Islet of Langerhans (tissue), 1 donor: ENCODE measurements around the gene NDUFB10.
"Not testable (repeated sequence)": the region's sequence is repeated elsewhere in the genome, so short reads cannot be mapped to it uniquely, and the experiment has no call there.

ENCODE experiments used
- FAIRE-seq: peaks from one replicate; lab custom pipeline; 2011; peaks lifted over from hg19 to GRCh38; lab: Jason Lieb, UNC

The NDUFB10 gene

DNA sequence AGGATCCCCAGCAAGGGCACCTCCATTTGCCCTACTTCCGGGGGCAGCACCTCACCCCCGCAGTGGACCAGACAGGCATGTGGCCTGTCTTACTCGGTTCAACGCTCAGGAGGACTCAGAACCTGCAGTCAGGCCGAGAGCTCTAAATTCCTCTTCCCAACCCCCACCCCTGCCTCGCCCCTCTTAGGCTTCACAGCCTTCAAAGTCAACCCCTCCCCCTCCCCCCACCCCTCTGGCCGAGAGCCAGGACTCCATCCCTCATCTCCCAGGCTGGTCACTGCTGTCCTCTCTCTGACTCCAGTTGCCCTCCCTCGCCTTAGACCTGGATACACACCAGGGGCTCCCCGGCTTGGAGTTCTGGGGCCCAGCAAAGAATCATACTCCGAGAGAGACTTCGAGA, 33.1 kb upstream of the NDUFB10 start:
- FAIRE-seq = no peak

DNA sequence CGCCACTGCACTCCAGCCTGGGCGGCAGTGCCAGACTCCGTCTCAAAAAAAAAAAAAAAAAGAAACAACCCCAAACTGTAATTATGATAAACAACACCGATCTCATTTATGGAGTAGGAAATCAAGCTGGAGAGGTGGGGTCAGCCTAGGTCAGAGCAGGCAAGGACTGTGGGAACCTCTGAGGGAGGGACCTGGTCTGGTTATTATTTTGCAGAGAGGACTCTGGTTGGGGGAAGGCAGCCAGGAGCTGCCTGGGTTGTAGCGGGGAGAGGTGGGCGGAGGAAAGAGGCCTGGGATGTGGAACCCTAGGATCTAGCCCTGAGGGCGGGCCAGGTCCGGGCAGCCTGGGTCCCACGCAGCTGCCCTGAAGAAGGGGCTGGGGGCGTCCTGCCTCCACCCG, 30.2 kb upstream of the NDUFB10 start:
- no peak for FAIRE-seq

DNA sequence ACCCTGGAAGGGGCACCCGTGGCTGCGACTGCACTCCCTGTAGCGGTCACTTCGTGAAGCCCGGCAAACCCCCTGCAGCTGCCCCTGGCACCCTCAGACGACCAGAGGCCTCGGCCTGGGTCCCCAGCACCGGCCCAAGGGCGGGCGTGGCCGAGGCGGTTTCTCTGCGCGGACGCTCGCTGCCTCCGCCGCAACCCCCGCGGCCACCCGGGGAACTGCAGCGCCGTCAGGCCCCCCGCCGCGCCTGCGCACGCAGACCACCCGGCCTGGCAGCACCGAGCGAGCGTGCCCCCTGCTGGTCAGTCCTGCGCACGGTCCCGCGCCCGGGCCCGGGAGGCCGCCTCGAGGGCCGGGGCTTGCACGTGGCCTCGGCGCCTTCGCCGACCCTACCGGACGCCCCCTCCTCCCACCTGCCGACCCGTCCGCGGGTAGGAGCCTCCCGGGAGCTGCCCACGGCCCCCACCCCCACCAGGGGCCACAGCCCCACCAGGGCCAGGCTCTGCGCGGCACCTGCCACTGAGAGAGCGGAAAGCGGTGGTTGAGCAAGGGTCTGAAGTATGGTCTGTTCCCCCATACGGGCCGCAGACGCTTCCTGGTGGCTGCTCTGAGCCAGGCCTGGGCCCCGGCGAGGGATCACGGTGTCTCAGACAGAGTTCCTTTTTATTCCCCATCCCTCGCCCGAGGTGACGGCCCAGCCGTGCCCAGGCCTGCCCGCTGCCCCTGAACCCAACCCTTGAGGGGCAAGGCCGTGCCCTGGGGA, 29.6 kb upstream of the NDUFB10 start:
- no peak for FAIRE-seq

DNA sequence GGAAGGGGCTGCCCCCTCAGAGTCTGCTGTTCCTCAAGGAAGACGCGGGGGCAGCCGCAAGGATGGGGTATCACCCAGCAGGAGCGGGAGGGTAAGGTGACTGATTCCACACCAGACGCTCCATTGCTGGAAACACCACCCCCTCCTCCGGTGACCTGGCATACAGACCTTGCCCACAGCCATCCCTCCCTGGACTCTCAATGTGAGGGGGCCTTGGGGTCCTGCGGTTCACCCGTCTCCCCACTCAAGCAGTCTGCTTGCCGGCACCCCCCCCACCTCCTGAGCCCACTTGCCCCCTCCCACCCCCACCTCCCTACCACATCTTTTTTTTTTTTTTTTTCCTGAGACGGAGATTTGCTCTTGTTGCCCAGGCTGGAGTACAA, 29.0 kb upstream of the NDUFB10 start:
- FAIRE-seq = no peak

DNA sequence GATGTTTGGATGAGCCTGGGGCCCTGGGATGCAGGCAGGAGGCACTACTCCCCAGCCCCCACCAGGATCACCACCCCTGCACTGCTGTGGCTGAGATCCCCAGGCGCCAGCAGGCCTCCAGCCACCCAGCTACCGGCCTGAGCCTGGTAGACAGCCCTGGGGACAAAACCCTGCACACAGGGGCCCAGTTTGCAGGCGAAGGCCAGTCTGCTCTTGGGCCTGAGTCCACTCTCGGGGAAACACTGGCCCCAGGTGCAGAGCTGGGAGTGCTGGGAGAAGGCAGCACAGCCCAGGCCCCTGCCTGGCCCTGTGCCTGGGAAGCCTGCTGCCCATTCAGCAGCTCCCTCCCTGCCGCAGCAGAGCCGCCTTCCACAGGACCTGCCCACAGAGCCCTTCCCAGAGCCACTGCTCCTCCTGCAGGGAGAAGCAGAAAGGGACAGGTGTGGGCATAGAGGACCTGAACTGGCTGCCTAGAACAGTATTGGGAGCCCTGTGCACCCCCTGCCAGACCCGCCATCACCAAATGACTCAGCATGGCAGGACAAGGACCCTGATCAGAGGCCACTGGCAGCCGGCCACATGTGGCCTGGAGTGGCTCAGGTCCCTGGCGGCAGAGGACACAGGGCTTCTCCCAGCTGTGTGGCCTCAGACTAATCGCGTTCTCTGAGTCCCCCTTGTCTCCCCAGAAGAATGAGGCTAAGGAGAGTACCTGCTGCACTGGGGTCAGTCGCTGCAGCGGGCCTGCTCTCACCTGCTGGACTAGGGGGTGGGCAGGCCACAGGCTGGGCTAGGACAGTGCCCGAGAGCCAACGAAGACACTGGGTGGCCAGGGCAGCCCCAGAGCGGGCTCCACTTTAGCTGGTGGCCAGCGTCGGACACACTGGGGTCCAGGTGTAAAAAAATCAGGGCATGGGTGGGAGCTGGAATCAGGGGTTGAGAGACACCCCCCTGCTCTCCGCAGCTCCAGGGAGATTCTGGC, 27.0 kb upstream of the NDUFB10 start:
- no peak for FAIRE-seq

DNA sequence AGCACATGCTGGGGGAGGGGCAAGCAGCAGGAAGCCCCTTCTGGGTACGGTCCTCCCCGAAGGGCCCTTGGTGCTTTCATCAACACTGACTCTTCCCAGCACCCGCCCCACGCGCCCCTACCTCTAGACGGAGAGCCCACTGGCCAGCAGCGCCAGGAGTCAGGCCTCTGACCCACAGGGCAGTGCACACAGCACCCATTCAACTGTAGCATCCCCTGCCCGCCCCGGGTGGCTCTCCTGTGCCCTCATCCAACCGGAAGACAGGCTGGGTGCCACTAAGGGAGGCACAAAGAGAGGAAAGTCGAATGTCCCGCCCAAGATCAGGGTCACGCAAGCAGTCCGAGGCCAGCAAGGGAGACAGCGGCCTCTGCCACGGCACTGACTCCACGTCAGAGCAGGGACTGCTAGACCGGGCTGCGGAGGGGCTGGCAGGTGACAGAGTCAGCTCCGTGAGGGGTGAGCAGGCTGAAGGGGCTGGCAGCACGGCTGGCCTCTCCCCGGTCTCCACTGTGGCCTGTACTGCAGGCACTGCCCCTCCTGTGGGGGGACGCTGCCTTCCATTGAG, 26.2 kb upstream of the NDUFB10 start:
- no peak for FAIRE-seq

DNA sequence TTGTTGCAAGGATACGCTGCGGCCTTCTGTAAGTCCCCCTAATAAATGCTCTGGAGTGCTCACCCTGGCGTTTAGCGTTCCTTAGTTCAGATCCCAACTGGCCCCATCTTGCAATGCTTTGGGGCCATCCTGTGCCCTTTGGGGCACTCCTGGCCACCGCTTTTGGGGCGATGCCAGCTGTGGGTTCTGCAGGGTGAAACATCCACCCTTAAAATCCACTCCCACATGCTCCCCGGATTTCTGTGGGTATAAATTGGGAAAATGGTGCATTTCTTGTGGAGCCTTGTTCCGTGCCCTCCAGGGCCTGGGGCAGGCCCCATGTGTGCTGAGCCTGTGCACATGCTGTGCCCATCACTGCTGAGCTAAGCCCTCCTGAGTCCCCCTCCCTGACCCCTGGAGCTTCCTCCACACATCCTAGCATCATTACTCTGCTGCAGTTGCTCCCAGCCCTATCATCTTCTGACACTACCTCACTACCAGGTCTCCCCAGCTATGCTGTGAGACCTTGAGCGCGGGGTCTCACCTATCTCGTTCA, 22.3 kb upstream of the NDUFB10 start:
- FAIRE-seq = no peak

DNA sequence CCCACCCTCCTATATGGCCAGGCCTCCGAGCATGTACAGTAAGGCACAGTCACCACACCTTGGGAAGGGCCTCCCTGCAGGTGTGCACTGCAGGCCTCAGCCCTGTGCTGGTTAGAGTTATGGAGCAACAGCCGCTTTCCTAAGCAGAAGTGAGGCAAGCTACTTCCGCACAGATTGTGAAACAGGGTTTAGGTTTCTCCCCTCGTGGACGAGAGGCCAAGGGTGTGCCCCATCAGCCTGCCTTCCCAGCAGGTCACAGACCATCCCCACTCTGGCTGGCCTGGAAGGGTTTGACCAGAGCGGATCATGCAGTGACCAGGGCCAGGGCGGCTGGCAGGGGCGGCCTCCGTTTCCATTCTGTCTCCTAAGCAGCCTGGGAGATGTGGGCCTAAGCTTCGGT, 21.0 kb upstream of the NDUFB10 start:
- no peak for FAIRE-seq

DNA sequence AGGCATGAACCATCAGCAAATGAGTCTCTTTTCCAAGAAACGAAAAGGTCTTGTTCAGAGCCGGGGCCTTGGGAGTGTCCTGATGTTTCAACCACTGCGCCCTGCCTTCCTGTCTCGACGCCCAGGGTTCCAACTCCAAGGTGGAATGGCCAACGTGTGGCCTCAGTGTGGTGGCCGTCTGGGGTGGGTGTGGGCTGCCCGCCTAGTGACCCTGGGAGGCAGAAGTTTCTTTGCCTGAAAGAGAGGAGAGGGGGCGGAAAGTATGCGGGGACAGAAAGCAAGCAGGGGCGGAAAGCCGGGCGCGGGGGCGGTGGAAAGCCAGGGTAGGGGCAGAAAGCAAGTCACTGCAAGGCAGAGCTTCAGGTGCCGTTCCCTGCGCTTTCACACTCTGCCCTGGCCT, 20.4 kb upstream of the NDUFB10 start:
- no peak for FAIRE-seq

DNA sequence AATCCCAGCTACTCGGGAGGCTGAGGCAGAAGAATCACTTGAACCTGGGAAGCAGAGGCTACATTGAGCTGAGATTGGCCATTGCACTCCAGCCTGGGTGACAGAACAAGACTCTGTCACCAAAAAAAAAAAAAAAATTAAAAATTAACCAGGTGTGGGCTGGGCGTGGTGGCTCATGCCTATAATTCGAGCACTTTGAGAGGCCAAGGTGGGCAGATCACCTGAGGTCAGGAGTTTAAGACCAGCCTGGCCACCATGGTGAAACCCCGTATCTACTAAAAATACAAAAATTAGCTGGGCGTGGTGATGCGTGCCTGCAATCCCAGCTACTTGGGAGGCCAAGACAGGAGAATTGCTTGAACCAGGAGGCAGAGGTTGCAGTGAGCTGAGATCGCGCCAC, 19.5 kb upstream of the NDUFB10 start:
- not testable (repeated sequence) for FAIRE-seq

DNA sequence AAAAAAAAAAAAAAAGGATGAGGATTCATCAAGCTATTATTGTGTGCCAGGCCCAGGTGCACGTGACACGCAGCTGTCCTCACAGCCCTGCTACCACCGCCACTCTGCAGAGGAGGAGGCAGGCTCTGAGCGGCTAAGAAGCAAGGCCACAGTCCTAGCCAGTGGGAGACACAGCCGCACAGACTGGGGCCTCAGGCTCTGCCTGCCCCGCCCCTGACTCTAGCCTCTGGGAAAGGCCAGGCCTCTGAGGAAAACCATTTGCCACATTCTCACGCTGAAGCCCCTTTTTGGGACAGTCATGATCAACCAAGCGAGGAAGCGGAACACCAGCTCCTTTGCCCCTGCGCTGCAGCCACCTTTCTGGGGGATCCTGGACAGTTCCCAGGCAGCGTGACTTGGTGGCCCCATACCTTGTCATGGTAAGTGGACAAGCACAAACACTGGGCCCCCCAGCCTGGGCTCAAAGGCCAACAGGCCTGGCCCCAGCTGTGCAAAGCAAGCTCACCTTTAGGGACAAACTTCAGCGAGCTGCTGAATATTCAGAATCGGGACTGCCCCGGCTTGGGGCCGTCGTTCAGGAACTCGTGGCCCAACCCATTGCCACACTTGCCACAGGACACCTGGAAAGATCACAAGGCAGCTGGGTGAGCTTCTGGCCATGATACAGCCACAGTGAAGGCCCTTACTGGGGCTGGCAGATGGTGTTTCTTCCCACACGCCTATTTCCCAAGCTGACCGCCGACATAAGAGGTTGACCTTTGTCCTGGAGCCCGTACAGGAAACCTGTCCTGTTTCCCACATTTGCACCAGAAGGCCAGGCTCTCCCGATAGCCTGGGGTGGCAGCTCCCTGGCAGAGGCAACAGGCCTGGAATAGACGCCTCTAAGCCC, 18.8 kb upstream of the NDUFB10 start:
- FAIRE-seq = no peak

DNA sequence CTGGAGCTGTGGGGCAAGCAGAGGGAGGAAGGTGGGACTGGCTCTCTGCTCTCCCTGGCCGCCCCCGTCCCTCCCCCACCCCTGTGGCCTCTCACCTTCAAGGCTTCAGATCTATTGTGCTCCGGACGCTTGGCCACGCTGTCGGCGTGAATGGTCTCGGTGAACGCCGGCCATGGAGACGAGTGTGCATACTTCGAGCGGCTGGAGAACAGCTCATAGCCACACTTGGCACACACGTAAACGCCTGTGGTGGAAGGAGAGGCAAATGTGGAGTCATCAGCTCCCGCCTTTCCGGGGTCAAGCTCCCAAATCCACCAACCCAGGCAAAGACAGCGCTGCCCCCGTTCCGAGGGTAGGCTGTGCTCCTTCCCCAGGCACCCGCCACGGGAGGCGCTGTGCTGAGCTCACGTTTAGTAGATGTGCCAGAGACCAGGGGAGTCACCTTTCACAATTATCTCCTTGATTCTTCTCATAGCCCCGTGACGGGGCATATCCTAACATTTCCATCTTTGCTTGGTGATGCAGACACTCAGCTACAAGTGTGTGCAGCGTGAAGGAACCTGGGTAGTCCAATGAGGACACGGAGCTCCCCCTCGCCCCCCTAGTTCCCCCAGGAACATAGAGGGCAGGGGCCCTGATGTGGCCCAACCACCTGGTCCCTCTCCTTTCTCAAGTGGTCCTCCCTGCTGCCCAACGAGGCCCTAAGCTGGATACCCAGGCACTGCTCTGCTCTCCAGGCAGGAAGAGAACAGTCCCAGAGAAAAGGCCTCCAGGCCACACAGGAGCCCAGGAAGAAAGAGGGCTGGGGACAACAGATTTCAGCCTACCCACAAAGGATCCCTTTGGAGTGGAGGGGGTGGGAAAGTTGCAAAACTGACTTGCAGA, 17.9 kb upstream of the NDUFB10 start:
- FAIRE-seq = no peak

DNA sequence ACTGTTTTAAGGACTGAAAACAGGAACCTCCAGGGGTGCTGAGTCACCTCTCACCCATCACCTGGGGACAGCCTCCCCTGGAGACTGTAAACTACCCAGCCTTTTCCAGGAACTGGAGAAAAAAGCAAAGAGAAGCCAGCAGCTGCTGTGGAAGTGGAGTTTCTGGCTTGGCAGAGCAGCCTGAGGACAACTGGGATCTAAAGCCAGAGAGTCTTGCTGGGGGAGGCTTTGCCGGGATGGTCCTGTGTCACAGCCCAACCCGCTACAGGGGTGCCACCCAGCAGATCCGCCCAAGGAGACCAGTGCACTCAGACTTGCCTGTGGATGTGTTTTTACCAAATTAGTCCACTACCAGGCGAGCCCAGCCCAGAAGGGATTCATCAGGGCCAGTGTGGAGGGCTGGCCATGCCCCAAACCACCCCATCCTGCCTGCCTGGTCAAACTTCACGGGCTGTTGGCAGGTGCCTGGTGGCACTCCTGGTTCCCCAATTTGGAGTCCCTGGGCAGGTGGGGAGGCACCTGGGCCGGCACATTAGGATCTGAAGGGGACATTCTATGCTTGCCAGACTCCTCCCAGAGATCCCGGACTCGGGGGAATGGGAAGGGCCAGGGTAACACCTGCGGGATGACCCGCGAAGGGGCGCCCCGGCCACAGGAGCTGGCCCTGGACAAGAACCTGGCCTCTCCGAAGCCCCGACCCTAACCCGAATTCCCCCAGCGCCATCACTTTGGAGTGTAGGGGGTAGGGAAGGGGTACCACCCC, 17.1 kb upstream of the NDUFB10 start:
- FAIRE-seq = no peak

DNA sequence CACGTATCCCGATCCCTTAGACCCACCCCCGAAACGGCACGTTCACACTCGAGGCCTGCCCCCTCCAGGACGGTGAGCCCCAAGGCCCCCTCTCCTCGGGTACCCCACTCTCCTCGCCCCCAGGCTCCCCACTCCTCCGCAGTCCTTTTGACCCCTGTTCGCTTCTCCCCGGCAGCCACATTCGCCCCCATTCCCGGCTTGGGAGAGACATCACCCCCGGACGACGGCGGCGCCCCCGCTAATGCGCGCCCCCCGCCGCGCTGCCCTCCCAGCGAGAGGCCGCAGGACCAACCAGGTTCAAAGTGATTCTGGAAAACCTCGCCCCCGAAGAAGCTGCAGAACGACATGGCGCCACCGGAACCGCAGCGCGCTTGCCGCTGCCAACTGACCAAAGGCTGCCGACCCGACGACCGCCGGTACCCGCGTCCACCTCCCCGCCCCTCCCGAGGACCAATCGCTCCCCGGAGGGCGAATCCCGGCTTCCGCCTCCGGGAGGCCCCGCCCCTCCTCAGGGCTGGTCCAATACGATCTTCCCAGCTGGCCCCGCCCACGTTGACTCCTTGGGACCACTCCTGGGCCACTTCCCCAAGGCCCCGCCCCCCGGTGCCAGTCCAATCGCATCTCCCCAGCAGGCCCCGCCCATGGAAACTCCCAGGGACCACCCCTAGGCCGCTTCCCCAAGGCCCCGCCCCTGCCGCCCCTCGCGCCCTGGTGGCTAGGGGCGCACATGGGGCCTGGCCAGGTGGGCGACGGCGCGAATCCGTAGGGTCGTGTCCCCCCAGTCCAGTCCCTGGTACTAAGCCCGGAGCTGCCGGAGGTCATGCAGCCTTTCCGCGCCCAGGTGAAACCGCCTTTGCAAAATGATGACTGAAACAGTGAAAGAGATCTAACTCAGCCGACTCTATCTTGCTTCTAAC, 16.3 kb upstream of the NDUFB10 start, which contains the start of gene MSRB1:
TSS of gene MSRB1 (minus strand) at position 390 of the 917 bp plus-strand sequence. CDS start at position 347, 43 bp downstream.
- no peak for FAIRE-seq

DNA sequence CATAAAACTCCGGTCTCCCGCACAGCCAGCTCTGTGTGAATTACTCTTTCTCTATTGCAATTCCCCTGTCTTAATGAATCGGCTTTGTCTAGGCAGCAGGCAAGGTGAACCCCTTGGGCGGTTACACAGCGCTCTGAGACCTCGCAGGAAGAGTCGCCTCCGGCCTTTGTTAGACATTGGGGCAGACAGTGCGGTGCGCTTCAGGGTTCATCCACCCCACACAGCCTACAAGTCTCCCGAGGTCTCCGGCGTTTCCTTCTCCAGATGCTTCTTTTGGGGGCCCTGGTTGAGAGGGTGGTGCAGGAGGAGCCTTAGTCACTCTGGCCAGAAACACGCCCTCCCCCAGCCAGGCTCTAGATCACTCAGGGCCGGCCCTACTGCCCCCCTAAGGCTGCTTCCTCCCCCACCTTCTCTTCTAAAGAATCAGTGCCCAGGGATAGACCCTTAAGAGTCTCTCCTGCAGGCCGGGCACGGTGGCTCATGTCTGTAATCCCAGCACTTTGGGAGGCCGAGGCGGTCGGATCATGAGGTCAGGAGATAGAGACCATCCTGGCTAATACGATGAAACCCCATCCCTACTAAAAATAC, 14.6 kb upstream of the NDUFB10 start:
- no peak for FAIRE-seq

DNA sequence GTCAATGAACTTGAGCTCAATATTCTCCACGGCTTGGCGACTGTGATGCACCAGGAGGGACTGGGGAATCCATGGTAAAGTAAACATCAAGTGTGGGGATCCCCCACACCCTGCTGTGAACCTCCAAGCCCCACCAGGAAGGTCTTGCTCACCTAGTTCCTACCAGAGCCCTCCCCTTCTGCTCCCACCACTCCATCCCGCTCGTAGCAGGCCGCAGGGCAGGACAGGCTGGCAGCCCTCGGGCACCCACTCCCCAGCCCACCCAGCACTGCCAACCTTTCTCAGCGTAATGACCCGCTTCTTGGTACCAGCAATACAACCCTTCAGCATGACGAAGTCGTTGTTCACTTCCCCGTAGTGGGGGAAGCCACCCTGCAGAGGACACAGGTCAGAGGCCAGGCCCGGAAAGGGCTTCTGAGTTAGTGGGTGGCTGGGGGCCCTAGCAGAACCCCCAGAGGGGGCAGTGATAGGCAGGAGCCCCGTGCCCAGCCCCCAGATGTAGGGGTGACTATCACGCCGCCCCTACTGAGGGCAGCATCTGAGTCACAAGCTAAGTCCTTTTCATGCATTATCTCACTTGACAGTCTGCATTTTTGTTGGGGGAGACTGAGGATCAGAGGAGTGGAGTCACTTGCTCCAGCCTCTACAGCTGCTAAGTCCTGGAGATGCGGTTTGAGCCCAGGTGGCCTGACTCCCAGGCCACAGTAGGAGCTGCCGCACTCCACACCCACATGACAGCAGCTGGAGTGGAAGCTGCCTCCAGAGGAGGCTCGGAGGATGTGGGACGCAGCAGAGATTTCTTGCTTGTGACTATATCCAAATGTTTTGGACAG, 13.6 kb upstream of the NDUFB10 start:
- no peak for FAIRE-seq
